HEK293 (cell line): ENCODE measurements around the gene PDK1.

ENCODE experiments used
- CTCF ChIA-PET: fragments of 350-600 bp; formaldehyde crosslinking; extraction: SDS; loops from one replicate; lab custom pipeline; 2021; ENCODE audit warnings: antibody characterized with exemption; lab: Yijun Ruan, JAX
- POLR2A ChIA-PET: fragments of 300-600 bp; formaldehyde crosslinking; extraction: SDS; loops from one replicate; lab custom pipeline; 2020; ENCODE audit warnings: antibody characterized with exemption, inconsistent platforms; lab: Yijun Ruan, JAX
- H3K27ac ChIP-seq: fragments of 200-500 bp; sonication (Bioruptor generic); 2 replicates; pipeline ENCODE4 v1.5.1; 2014; ENCODE audit warnings: low read depth, low read length, control low read depth, inconsistent platforms; ENCODE audit errors: extremely low read depth
- H3K36me3 ChIP-seq, 2 experiments: fragments of 200-500 bp in 1 of 2; sonication (Bioruptor generic) in 1 of 2; 1 replicate in 1 of 2; 2 replicates in 1 of 2; pipeline ENCODE4 v1.5.1; 2014 to 2017; ENCODE audit warnings: inconsistent platforms in 2 of 2, low read length in 2 of 2; ENCODE audit not compliant: control insufficient read depth in 2 of 2, insufficient read depth in 1 of 2
- H3K4me1 ChIP-seq: fragments of 200-500 bp; sonication (Bioruptor generic); 2 replicates; pipeline ENCODE4 v1.5.1; 2014; ENCODE audit warnings: mild to moderate bottlenecking, low read length, inconsistent platforms; ENCODE audit not compliant: control insufficient read depth, insufficient read depth
- H3K4me3 ChIP-seq: 2 replicates; pipeline ENCODE4 v1.5.1; 2011; ENCODE audit warnings: low read depth, mild to moderate bottlenecking, control low read depth, low read length, moderate library complexity
- H3K9me3 ChIP-seq: fragments of 200-500 bp; sonication (Bioruptor generic); 2 replicates; pipeline ENCODE4 v1.5.1; 2014; ENCODE audit warnings: low read depth, low read length, inconsistent platforms; ENCODE audit not compliant: control insufficient read depth, insufficient read depth
- BCL11B ChIP-seq: fragments of 450-650 bp; formaldehyde crosslinking; IDR thresholded peaks from 2 replicates; pipeline ENCODE4 v1.5.1; 2016; ENCODE audit warnings: low read depth, missing biosample characterization, missing genetic modification characterization
- HOXC10 ChIP-seq: sonication (generic); formaldehyde crosslinking; IDR thresholded peaks from 2 replicates; pipeline ENCODE4 v1.8.1; 2023; ENCODE audit warnings: mild to moderate bottlenecking, missing genetic modification reagents
- KLF16 ChIP-seq: fragments of 450-650 bp; formaldehyde crosslinking; IDR thresholded peaks from 2 replicates; pipeline ENCODE4 v1.5.1; 2017; ENCODE audit warnings: missing biosample characterization, missing genetic modification characterization
- KLF7 ChIP-seq: fragments of 450-650 bp; formaldehyde crosslinking; IDR thresholded peaks from 2 replicates; pipeline ENCODE4 v1.5.1; 2016; ENCODE audit warnings: missing biosample characterization, missing genetic modification characterization, borderline replicate concordance
- MZF1 ChIP-seq: fragments of 450-650 bp; formaldehyde crosslinking; IDR thresholded peaks from 2 replicates; pipeline ENCODE4 v1.5.1; 2017; ENCODE audit warnings: missing biosample characterization, missing genetic modification characterization, borderline replicate concordance
- OSR2 ChIP-seq: fragments of 450-650 bp; formaldehyde crosslinking; IDR thresholded peaks from 2 replicates; pipeline ENCODE4 v1.5.1; 2016; ENCODE audit warnings: missing biosample characterization, missing genetic modification characterization
- OVOL3 ChIP-seq: fragments of 450-650 bp; formaldehyde crosslinking; IDR thresholded peaks from 2 replicates; pipeline ENCODE4 v1.5.1; 2016; ENCODE audit warnings: missing biosample characterization, missing genetic modification characterization
- PRDM4 ChIP-seq: fragments of 450-650 bp; formaldehyde crosslinking; IDR thresholded peaks from 2 replicates; pipeline ENCODE4 v1.5.1; 2017; ENCODE audit warnings: missing biosample characterization, missing genetic modification characterization
- ZBTB7A ChIP-seq: fragments of 450-650 bp; formaldehyde crosslinking; IDR thresholded peaks from 2 replicates; pipeline ENCODE4 v1.5.1; 2016; ENCODE audit warnings: low read depth, missing biosample characterization, missing genetic modification characterization
- ZFP3 ChIP-seq: fragments of 450-650 bp; formaldehyde crosslinking; IDR thresholded peaks from 2 replicates; pipeline ENCODE4 v1.5.1; 2016; ENCODE audit warnings: low read depth, missing biosample characterization, missing genetic modification characterization
- ZNF146 ChIP-seq: fragments of 450-650 bp; formaldehyde crosslinking; IDR thresholded peaks from 2 replicates; pipeline ENCODE4 v1.5.1; 2016; ENCODE audit warnings: missing biosample characterization, missing genetic modification characterization
- ZNF175 ChIP-seq: fragments of 450-650 bp; formaldehyde crosslinking; IDR thresholded peaks from 2 replicates; pipeline ENCODE4 v1.5.1; 2016; ENCODE audit warnings: missing biosample characterization, missing genetic modification characterization
- ZNF221 ChIP-seq: fragments of 450-650 bp; formaldehyde crosslinking; IDR thresholded peaks from 2 replicates; pipeline ENCODE4 v1.5.1; 2017; ENCODE audit warnings: missing biosample characterization, missing genetic modification characterization, borderline replicate concordance
- ZNF37A ChIP-seq: fragments of 450-650 bp; IDR thresholded peaks from 2 replicates; pipeline ENCODE4 v1.5.1; 2018; ENCODE audit warnings: missing biosample characterization, missing genetic modification characterization
- ZNF391 ChIP-seq: fragments of 450-650 bp; formaldehyde crosslinking; IDR thresholded peaks from 2 replicates; pipeline ENCODE4 v1.5.1; 2016; ENCODE audit warnings: low read depth, missing biosample characterization, missing genetic modification characterization, borderline replicate concordance
- ZNF394 ChIP-seq: fragments of 450-650 bp; formaldehyde crosslinking; IDR thresholded peaks from 2 replicates; pipeline ENCODE4 v1.5.1; 2016; ENCODE audit warnings: missing biosample characterization, missing genetic modification characterization, mild to moderate bottlenecking, moderate library complexity, borderline replicate concordance
- ZNF398 ChIP-seq: fragments of 450-650 bp; formaldehyde crosslinking; IDR thresholded peaks from 2 replicates; pipeline ENCODE4 v1.5.1; 2017; ENCODE audit warnings: missing biosample characterization, missing genetic modification characterization
- ZNF426 ChIP-seq: fragments of 450-650 bp; formaldehyde crosslinking; IDR thresholded peaks from 2 replicates; pipeline ENCODE4 v1.5.1; 2017; ENCODE audit warnings: missing biosample characterization, missing genetic modification characterization, mild to moderate bottlenecking, inconsistent platforms, moderate library complexity
- ZNF701 ChIP-seq: fragments of 450-650 bp; formaldehyde crosslinking; IDR thresholded peaks from 2 replicates; pipeline ENCODE4 v1.5.1; 2016; ENCODE audit warnings: missing biosample characterization, missing genetic modification characterization
- TF ChIP-seq, protein P1 (sequence below): fragments of 450-650 bp; formaldehyde crosslinking; IDR thresholded peaks from 2 replicates; pipeline ENCODE4 v1.5.1; 2016; ENCODE audit warnings: missing biosample characterization, missing genetic modification characterization
- TF ChIP-seq, protein P2 (sequence below): fragments of 450-650 bp; formaldehyde crosslinking; IDR thresholded peaks from 2 replicates; pipeline ENCODE4 v1.5.1; 2016; ENCODE audit warnings: missing biosample characterization, missing genetic modification characterization
- TF ChIP-seq, protein P3 (sequence below): fragments of 450-650 bp; formaldehyde crosslinking; IDR thresholded peaks from 2 replicates; pipeline ENCODE4 v1.5.1; 2017; ENCODE audit warnings: missing biosample characterization, missing genetic modification characterization

PDK1 gene

DNA sequence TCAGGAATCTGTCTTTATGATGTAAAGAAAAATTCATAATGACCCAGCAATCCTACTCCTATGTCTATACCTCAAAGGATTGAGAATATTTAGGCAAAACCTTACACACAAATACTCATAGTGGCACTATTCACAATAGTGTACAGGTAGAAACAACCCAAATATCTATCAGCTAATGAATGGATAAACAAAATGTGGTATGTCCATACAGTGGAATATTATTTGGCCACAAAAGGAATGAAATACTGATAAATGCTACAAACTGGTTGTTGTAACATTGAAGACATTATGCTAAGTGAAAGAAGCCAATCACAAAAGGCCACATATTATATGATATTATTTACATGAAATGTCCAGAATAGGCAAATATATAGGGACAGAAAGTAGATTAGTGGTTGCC, 24.7 kb downstream of the PDK1 start:
- no peaks in the 10 kb centered on the region for H3K4me1 ChIP-seq
- 0 out of 2 replicates have a peak, but pooled peaks have one; percentile 5 for TF ChIP-seq ZNF146 (tag by site-specific recombination)
- TF ChIP-seq ZNF426 (tag by site-specific recombination) = no peak
- H3K27ac ChIP-seq = no peak overlapping the region
- ChIA-PET CTCF (interaction anchor here (0.7 to 2.0 kb wide), 2 partner anchors 14 to 639 kb away, joined by 4 to 9 read pairs; no protein-coding TSS in a partner anchor), POLR2A (no interaction called here)
- H3K4me3 ChIP-seq = no peak overlapping the region
- no peaks in the 10 kb centered on the region for H3K9me3 ChIP-seq
- peaks cover 20 to 34% of the 10 kb centered on the region in 2 experiments; a peak in 2 of 3 replicates for H3K36me3 ChIP-seq

- CTCF ChIA-PET = no interaction called here
- peaks cover 23 to 49% of the 10 kb centered on the region in 2 experiments; a peak in 2 of 3 replicates for H3K36me3 ChIP-seq
- H3K9me3 ChIP-seq = no peaks in the 10 kb centered on the region
- POLR2A ChIA-PET = no interaction called here
- no peaks in the 10 kb centered on the region for H3K4me1 ChIP-seq
- no peak overlapping the region for H3K27ac ChIP-seq
- no peak overlapping the region for H3K4me3 ChIP-seq
- TF ChIP-seq BCL11B (no peak), ZNF394 (tag by site-specific recombination) (no peak), ZBTB7A (tag by site-specific recombination) (no peak), ZFP3 (tag by site-specific recombination) (no peak), OSR2 (no peak), ZNF146 (tag by site-specific recombination) (no peak), ZNF175 (tag by site-specific recombination) (no peak), KLF16 (tag by site-specific recombination) (no peak), ZNF37A (tag by site-specific recombination) (no peak), ZNF701 (no peak)
- TF ChIP-seq, protein P1, sequence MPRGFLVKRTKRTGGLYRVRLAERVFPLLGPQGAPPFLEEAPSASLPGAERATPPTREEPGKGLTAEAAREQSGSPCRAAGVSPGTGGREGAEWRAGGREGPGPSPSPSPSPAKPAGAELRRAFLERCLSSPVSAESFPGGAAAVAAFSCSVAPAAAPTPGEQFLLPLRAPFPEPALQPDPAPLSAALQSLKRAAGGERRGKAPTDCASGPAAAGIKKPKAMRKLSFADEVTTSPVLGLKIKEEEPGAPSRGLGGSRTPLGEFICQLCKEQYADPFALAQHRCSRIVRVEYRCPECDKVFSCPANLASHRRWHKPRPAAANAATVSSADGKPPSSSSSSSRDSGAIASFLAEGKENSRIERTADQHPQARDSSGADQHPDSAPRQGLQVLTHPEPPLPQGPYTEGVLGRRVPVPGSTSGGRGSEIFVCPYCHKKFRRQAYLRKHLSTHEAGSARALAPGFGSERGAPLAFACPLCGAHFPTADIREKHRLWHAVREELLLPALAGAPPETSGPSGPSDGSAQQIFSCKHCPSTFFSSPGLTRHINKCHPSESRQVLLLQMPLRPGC (tag by site-specific recombination) = no peak
Observed at GRCh38 chr2:172582656-172583055, 26.8 kb downstream of the PDK1 start.

DNA sequence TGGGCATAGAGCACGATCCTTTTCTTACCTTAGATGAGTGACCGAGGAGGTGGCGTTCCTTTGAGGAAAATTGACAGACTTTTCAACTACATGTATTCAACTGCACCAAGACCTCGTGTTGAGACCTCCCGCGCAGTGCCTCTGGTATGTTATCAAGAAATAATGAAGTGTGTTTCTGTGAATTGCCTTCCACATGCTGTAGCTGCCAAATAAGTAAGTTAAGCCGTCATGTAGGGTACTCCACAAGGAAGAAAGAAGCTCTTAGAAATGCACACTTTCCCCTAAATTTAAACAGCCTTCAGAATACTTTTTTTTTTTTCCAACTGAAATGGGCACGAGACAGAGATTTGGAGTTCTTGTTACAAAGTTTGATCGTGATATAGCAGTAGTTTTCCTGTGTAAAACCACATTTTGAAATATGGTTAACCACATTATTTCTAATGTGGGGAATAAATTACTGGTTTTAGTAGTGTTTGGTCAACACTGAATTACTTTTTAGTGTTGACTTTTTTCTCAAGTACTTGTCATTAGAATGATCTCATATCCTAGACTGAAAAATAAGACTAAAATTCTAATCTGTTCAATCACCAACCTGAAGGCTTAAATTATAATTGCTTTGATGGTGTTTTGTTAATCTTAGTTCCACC, 30.5 kb downstream of the PDK1 start:
- ChIA-PET POLR2A (no interaction called here), CTCF (interaction anchor here (0.7 kb wide), 1 partner anchor 410 kb away, joined by 3 read pairs; no protein-coding TSS in a partner anchor)
- H3K9me3 ChIP-seq = no peaks in the 10 kb centered on the region
- H3K4me3 ChIP-seq = no peak overlapping the region
- H3K4me1 ChIP-seq = no peaks in the 10 kb centered on the region
- H3K36me3 ChIP-seq = peaks cover 18 to 68% of the 10 kb centered on the region in 2 experiments; a peak in 2 of 3 replicates
- H3K27ac ChIP-seq = no peak overlapping the region
- TF ChIP-seq OVOL3 (tag by site-specific recombination) (no peak), PRDM4 (tag by site-specific recombination) (no peak), KLF7 (tag by site-specific recombination) (no peak), MZF1 (no peak), ZNF391 (no peak), HOXC10 (CRISPR knock-in tag) (no peak), ZNF221 (tag by site-specific recombination) (no peak), ZNF398 (tag by site-specific recombination) (no peak)
- TF ChIP-seq, protein P2, sequence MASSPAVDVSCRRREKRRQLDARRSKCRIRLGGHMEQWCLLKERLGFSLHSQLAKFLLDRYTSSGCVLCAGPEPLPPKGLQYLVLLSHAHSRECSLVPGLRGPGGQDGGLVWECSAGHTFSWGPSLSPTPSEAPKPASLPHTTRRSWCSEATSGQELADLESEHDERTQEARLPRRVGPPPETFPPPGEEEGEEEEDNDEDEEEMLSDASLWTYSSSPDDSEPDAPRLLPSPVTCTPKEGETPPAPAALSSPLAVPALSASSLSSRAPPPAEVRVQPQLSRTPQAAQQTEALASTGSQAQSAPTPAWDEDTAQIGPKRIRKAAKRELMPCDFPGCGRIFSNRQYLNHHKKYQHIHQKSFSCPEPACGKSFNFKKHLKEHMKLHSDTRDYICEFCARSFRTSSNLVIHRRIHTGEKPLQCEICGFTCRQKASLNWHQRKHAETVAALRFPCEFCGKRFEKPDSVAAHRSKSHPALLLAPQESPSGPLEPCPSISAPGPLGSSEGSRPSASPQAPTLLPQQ (tag by site-specific recombination) = no peak
- TF ChIP-seq, protein P3, sequence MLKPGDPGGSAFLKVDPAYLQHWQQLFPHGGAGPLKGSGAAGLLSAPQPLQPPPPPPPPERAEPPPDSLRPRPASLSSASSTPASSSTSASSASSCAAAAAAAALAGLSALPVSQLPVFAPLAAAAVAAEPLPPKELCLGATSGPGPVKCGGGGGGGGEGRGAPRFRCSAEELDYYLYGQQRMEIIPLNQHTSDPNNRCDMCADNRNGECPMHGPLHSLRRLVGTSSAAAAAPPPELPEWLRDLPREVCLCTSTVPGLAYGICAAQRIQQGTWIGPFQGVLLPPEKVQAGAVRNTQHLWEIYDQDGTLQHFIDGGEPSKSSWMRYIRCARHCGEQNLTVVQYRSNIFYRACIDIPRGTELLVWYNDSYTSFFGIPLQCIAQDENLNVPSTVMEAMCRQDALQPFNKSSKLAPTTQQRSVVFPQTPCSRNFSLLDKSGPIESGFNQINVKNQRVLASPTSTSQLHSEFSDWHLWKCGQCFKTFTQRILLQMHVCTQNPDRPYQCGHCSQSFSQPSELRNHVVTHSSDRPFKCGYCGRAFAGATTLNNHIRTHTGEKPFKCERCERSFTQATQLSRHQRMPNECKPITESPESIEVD = no peak
